Large intestine (tissue), 3 donors: Measurements from ENCODE around the gene CCDC60. TPM values are rescaled to one million over a fixed set of nuclear protein-coding genes. Genes with fewer than 3 reads are reported as not detected.

ENCODE experiments used
- DNase-seq, 2 donors: peaks; one replicate each; pipeline versions ENCODE4 v3.0.0 to v3.0.0-alpha.2; 2013
- H3K27ac ChIP-seq: one replicate; pipeline ENCODE4 v1.5.1; 2013; ENCODE audit warnings: low read length
- H3K27me3 ChIP-seq: 2 replicates; pipeline ENCODE4 v1.6.1; 2013; ENCODE audit warnings: low read length; ENCODE audit not compliant: control insufficient read depth, insufficient read depth
- H3K36me3 ChIP-seq: 2 replicates; pipeline ENCODE4 v1.6.1; 2013; ENCODE audit warnings: low read length; ENCODE audit not compliant: control insufficient read depth, insufficient read depth
- H3K4me1 ChIP-seq: one replicate; pipeline ENCODE4 v1.6.1; 2013; ENCODE audit warnings: low read length; ENCODE audit not compliant: control insufficient read depth, insufficient read depth
- H3K4me3 ChIP-seq: one replicate; pipeline ENCODE4 v1.5.1; 2013; ENCODE audit warnings: low read length
- H3K9me3 ChIP-seq: one replicate; pipeline ENCODE4 v1.6.1; 2013; ENCODE audit warnings: mild to moderate bottlenecking, low read depth, low read length, moderate library complexity; ENCODE audit not compliant: control insufficient read depth
- WGBS: methylation state at CpG from one replicate; pipeline ENCODE4 v1.1.5; 2013; ENCODE audit warnings: low lambda C conversion rate; ENCODE audit not compliant: insufficient coverage; 5-methylcytosine and 5-hydroxymethylcytosine counted together
- polyA plus RNA-seq: library from polyadenylated mRNA; unstranded; fragments of 120-200 nt; gene quantifications from one replicate; pipeline ENCODE4 v1.2.1, GENCODE V29; 2013

CCDC60 gene
- polyA plus RNA-seq, 1 donor = 0.01 TPM

GRCh38 chr12:119369161-119369560, 34.6 kb downstream of the CCDC60 start:
- H3K4me1 ChIP-seq = no peaks in the 10 kb centered on the region
- no peaks in the 10 kb centered on the region for H3K9me3 ChIP-seq
- no peak overlapping the region for H3K27ac ChIP-seq
- WGBS = no CpG with 5 or more reads among the region's 3 CpGs
- no peak overlapping the region for H3K4me3 ChIP-seq
- H3K36me3 ChIP-seq = no peaks in the 10 kb centered on the region
- no peak for DNase-seq
- H3K27me3 ChIP-seq = no peaks in the 10 kb centered on the region

- no peak overlapping the region for H3K27ac ChIP-seq
- DNase-seq = no peak
- WGBS = 86% methylated on average over 2 of the region's 10 CpGs
- no peaks in the 10 kb centered on the region for H3K36me3 ChIP-seq
- no peak overlapping the region for H3K4me3 ChIP-seq
- no peaks in the 10 kb centered on the region for H3K27me3 ChIP-seq
- H3K4me1 ChIP-seq = no peaks in the 10 kb centered on the region
- no peaks in the 10 kb centered on the region for H3K9me3 ChIP-seq
Observed at GRCh38 chr12:119369907-119370546, 35.5 kb downstream of the CCDC60 start.

DNA sequence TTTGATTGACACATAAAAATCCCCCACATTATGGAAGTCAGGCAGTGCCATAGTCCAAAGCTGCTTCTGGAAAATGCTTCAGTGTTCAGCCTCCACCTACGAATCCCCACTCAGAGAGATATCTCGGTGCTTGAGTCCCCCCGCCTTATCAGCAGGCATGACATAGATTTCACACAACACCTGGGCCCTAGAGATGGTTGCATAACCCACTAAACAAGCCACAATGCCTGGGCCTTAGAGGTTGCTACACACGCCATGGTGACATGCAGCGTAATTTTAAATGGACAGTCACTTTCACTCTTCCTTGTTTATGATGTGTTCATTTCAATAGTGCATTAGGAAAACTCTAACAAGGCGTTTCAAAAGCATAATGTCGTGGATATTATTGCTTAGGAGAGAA, 38.0 kb downstream of the CCDC60 start:
- no peak for DNase-seq
- 79% methylated on average over 2 of the region's 7 CpGs for WGBS
- Histone ChIP-seq H3K4me3 (no peak overlapping the region), H3K27ac (no peak overlapping the region), H3K4me1 (no peaks in the 10 kb centered on the region), H3K9me3 (no peaks in the 10 kb centered on the region), H3K36me3 (no peaks in the 10 kb centered on the region), H3K27me3 (no peaks in the 10 kb centered on the region)

- H3K27me3 ChIP-seq = no peaks in the 10 kb centered on the region
- no peak overlapping the region for H3K27ac ChIP-seq
- no CpG with 5 or more reads among the region's 3 CpGs for WGBS
- no peak for DNase-seq
- no peaks in the 10 kb centered on the region for H3K36me3 ChIP-seq
- no peaks in the 10 kb centered on the region for H3K9me3 ChIP-seq
- no peak overlapping the region for H3K4me3 ChIP-seq
- no peaks in the 10 kb centered on the region for H3K4me1 ChIP-seq
Observed at GRCh38 chr12:119373001-119373400, 38.5 kb downstream of the CCDC60 start.

DNA sequence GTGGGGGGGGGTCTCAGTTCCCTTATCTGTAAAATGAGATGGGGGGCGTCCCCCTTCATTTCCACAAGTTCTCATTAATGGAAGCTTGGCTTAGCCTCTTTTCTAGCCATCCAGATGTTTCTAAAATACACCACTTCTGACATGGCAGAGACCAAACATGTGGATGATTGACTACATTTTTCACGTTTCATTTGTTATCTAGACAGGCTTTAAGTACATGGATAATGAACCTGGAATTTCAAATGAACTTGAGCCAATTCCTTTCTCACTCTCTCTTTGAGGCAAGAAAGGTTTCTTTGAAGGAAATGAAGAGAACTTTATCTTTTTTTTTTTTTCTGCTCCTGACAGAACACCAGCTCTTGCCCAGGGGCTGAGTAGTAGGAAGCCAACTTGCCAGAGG, 39.1 kb downstream of the CCDC60 start:
- no peak overlapping the region for H3K27ac ChIP-seq
- 40% methylated on average over 1 of the region's 2 CpGs for WGBS

GRCh38 chr12:119374635-119375034, 40.1 kb downstream of the CCDC60 start:
- WGBS = no CpG with 5 or more reads among the region's 4 CpGs
- Histone ChIP-seq H3K27ac (no peak overlapping the region), H3K9me3 (no peaks in the 10 kb centered on the region), H3K27me3 (no peaks in the 10 kb centered on the region), H3K4me1 (no peaks in the 10 kb centered on the region), H3K4me3 (no peak overlapping the region), H3K36me3 (no peaks in the 10 kb centered on the region)
- no peak for DNase-seq

More for the DNA sequence above, 39.1 kb downstream of the CCDC60 start:
- Histone ChIP-seq H3K4me1 (no peaks in the 10 kb centered on the region), H3K36me3 (no peaks in the 10 kb centered on the region), H3K9me3 (no peaks in the 10 kb centered on the region), H3K4me3 (no peak overlapping the region), H3K27me3 (no peaks in the 10 kb centered on the region)
- no peak for DNase-seq

- Histone ChIP-seq H3K4me3 (no peak overlapping the region), H3K9me3 (no peaks in the 10 kb centered on the region), H3K36me3 (no peaks in the 10 kb centered on the region), H3K27ac (no peak overlapping the region), H3K27me3 (no peaks in the 10 kb centered on the region), H3K4me1 (no peaks in the 10 kb centered on the region)
- no peak for DNase-seq
- WGBS = no CpG with 5 or more reads among the region's 7 CpGs
Observed at GRCh38 chr12:119375075-119375882, 40.8 kb downstream of the CCDC60 start.

- H3K27me3 ChIP-seq = no peaks in the 10 kb centered on the region
- no peaks in the 10 kb centered on the region for H3K9me3 ChIP-seq
- no peak overlapping the region for H3K4me3 ChIP-seq
- H3K4me1 ChIP-seq = no peaks in the 10 kb centered on the region
- no peak for DNase-seq
- WGBS = 90% methylated on average over 2 of the region's 5 CpGs
- no peak overlapping the region for H3K27ac ChIP-seq
- H3K36me3 ChIP-seq = no peaks in the 10 kb centered on the region
Observed at GRCh38 chr12:119375883-119376190, 41.3 kb downstream of the CCDC60 start.

DNA sequence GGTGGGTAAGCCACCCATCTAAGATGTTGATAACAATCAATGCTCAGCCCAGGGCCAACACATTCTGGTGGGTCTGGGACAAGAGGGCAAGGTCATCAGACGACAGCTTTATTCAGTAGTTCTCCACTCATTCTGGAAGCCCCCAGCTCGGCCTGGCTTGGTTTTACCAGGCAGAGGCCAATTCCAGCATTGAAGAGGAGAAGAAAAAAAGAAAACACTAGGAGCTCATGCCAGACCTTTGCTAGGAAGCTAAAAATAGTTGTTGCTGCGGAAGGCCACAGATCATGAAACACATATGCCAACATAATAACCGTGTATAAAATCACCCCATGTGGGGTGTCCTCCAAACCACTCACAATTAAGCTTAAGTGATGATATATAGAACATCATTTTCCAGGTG, 44.4 kb downstream of the CCDC60 start:
- DNase-seq = no peak
- Histone ChIP-seq H3K36me3 (no peaks in the 10 kb centered on the region), H3K27ac (no peak overlapping the region), H3K4me3 (no peak overlapping the region), H3K4me1 (no peaks in the 10 kb centered on the region), H3K9me3 (no peaks in the 10 kb centered on the region), H3K27me3 (no peaks in the 10 kb centered on the region)
- 100% methylated on average over 1 of the region's 4 CpGs for WGBS

DNA sequence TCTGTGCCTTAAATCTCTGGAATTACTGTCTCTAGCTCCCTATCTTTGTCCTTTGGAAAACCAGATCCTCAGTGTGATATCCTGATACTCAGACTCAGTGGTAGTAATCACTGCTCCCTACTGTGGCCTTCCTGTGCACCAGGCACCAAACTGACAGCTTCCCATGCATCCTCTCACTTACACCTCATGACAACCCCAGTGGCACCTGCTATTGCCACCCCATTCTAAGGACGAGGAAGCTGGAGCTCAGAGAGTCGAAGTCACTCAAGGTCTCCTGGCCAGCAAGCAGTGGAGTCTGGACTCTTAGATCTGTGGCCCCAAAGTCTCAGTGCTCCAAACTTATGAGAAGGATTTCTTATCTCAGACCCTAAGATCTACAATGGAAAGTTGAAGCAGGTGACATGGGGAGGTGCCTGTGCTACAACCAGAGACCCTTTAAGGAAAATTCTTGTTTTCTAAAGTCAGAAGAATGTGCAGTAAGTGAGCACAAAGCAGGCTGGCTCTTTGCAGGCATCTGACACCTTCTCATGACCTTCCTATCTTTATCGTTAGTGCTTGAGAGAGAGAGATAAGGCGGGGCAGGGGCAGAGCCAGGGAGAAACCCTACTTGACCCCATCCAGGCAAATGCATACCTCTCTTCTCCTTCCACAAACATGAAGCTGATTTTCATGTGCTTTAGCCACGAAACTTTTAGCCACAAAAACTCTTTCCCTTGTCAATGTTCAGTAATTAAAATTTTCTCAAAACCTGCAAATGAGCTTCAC, 47.1 kb downstream of the CCDC60 start:
- Histone ChIP-seq H3K27ac (no peak overlapping the region), H3K4me1 (no peaks in the 10 kb centered on the region), H3K27me3 (no peaks in the 10 kb centered on the region), H3K9me3 (no peaks in the 10 kb centered on the region), H3K36me3 (no peaks in the 10 kb centered on the region), H3K4me3 (no peak overlapping the region)
- WGBS = 17% methylated on average over 1 of the region's 5 CpGs
- no peak for DNase-seq
